Fibroblast of peridontal ligament (primary cell): ENCODE results near the gene EBPL.
A peak's percentile ranks its signal among the peaks of the same experiment; 100 is the strongest.
"Not testable (repeated sequence)": the region's sequence is repeated elsewhere in the genome, so short reads cannot be mapped to it uniquely, and the experiment has no call there.

ENCODE experiments used
- DNase-seq: peaks from one replicate; pipeline ENCODE4 v3.0.0-alpha.2; 2010; ENCODE audit errors: extremely low read depth

Gene EBPL

GRCh38 chr13:49690995-49691784, at the start of gene EBPL:
EBPL (minus strand) TSS chr13:49691486; CDS start chr13:49691424, 62 bp downstream.
- DNase-seq, result peak; percentile 78

- no peak for DNase-seq
These were observed 49.6 kb upstream of the EBPL start for GRCh38 chr13:49740870-49741269.

- no peak for DNase-seq
These were observed 48.4 kb upstream of the EBPL start for GRCh38 chr13:49739498-49740187.

GRCh38 chr13:49733181-49733951, 42.1 kb upstream of the EBPL start:
- peak; percentile 30 for DNase-seq

- DNase-seq, result peak; percentile 78
These were observed 40.5 kb upstream of the EBPL start for GRCh38 chr13:49731766-49732165.

GRCh38 chr13:49716615-49717014, 25.3 kb upstream of the EBPL start:
- DNase-seq, result no peak

- no peak for DNase-seq
These were observed 23.5 kb upstream of the EBPL start for GRCh38 chr13:49714757-49715156.

GRCh38 chr13:49711218-49711863, 20.1 kb upstream of the EBPL start:
- peak; percentile 83 for DNase-seq

- DNase-seq, result not testable (repeated sequence)
These were observed 13.0 kb upstream of the EBPL start for GRCh38 chr13:49704264-49704663.

- no peak for DNase-seq
These were observed 10.2 kb upstream of the EBPL start for GRCh38 chr13:49701491-49701890.

- DNase-seq, result no peak
These were observed 6.2 kb upstream of the EBPL start for GRCh38 chr13:49697468-49697867.

- no peak for DNase-seq
These were observed 3.2 kb upstream of the EBPL start for GRCh38 chr13:49694446-49694845.

GRCh38 chr13:49693877-49694276, 2.6 kb upstream of the EBPL start:
- no peak for DNase-seq

- no peak for DNase-seq
These were observed 2.0 kb upstream of the EBPL start for GRCh38 chr13:49693191-49693733.

GRCh38 chr13:49690133-49690994, 922 bp downstream of the EBPL start:
- peak; percentile 68 for DNase-seq

- no peak for DNase-seq
These were observed 7.8 kb downstream of the EBPL start for GRCh38 chr13:49683489-49683888.

- DNase-seq, result no peak
These were observed 9.3 kb downstream of the EBPL start for GRCh38 chr13:49681842-49682435.

GRCh38 chr13:49679246-49679645, 12.0 kb downstream of the EBPL start:
- peak; percentile 70 for DNase-seq

GRCh38 chr13:49678191-49678914, 12.9 kb downstream of the EBPL start:
- no peak for DNase-seq
